ENCODE measurements around the gene DIDO1.

The DIDO1 gene

GRCh38 chr20:62905536-62906117 is 20.7 kb downstream of the DIDO1 start:
- DNase-seq (ENCODE audit: extremely low read depth, low read depth): no peak
- TF ChIP-seq CTCF (IDR thresholded peaks at IDR 0.05; ENCODE audit: low read depth, low read length): no peak

GRCh38 chr20:62902926-62903615 is 23.2 kb downstream of the DIDO1 start:
- TF ChIP-seq CTCF (IDR thresholded peaks at IDR 0.05; ENCODE audit: low read depth, low read length): no peak
- DNase-seq (ENCODE audit: extremely low read depth, low read depth): no peak

- no peak for TF ChIP-seq CTCF (IDR thresholded peaks at IDR 0.05; ENCODE audit: low read depth, low read length)
- no peak for DNase-seq (ENCODE audit: extremely low read depth, low read depth)
These were observed 24.4 kb downstream of the DIDO1 start for GRCh38 chr20:62901891-62902290.

- peak; percentile 3; the same call in 1 of the 2 replicates for TF ChIP-seq CTCF (IDR thresholded peaks at IDR 0.05; ENCODE audit: low read depth, low read length)
- no peak for DNase-seq (ENCODE audit: extremely low read depth, low read depth)
These were observed 25.4 kb downstream of the DIDO1 start for GRCh38 chr20:62900692-62901584.

GRCh38 chr20:62900052-62900691 is 26.1 kb downstream of the DIDO1 start:
- TF ChIP-seq CTCF (IDR thresholded peaks at IDR 0.05; ENCODE audit: low read depth, low read length): peak; percentile 94
- DNase-seq (ENCODE audit: extremely low read depth, low read depth): no peak

GRCh38 chr20:62899633-62900051 is 26.7 kb downstream of the DIDO1 start:
- DNase-seq (ENCODE audit: extremely low read depth, low read depth): no peak

More at GRCh38 chr20:62899633-62900051, 26.7 kb downstream of the DIDO1 start:
- TF ChIP-seq CTCF (IDR thresholded peaks at IDR 0.05; ENCODE audit: low read depth, low read length): no peak
